H1 (cell line): ENCODE data around the gene PLCB1. TPM values are rescaled to one million over a fixed set of nuclear protein-coding genes. Genes with fewer than 3 reads are reported as not detected.

ENCODE experiments used
- CTCF ChIA-PET: fragments of 300-600 bp; sonication (Branson Sonifier 250); formaldehyde crosslinking; loops from one replicate; lab custom pipeline; 2021; ENCODE audit not compliant: partially characterized antibody; lab: Charles Lee
- POLR2A ChIA-PET: fragments of 300-600 bp; sonication (Branson Sonifier 250); formaldehyde crosslinking; loops from one replicate; lab custom pipeline; 2021; ENCODE audit warnings: inconsistent platforms; ENCODE audit not compliant: partially characterized antibody; lab: Charles Lee
- DNase-seq, 2 experiments: peaks; one replicate each; pipeline versions ENCODE4 v3.0.0 to v3.0.0-alpha.2; 2010 to 2022; ENCODE audit warnings: low spot score in 2 of 2, low read depth in 1 of 2, mixed read lengths in 1 of 2
- FAIRE-seq: peaks from 2 replicates; lab custom pipeline; 2011; peaks lifted over from hg19 to GRCh38; lab: Jason Lieb, UNC
- H2AFZ ChIP-seq: 2 replicates; pipeline ENCODE4 v1.8.1; 2012; ENCODE audit warnings: low read length, inconsistent platforms
- H2AK5ac ChIP-seq: 2 replicates; pipeline ENCODE4 v1.6.1; 2013; ENCODE audit warnings: low read depth, low read length
- H2BK120ac ChIP-seq: replicated peaks from 2 replicates; pipeline ENCODE3; 2013; ENCODE audit warnings: low read depth, low read length, inconsistent platforms
- H2BK12ac ChIP-seq: 2 replicates; pipeline ENCODE4 v1.6.1; 2013; ENCODE audit warnings: low read depth, low read length
- H2BK15ac ChIP-seq: 2 replicates; pipeline ENCODE4 v1.6.1; 2013; ENCODE audit warnings: low read length
- H2BK20ac ChIP-seq: 2 replicates; pipeline ENCODE4 v1.6.1; 2013; ENCODE audit warnings: low read length
- H2BK5ac ChIP-seq: 2 replicates; pipeline ENCODE4 v1.6.1; 2013; ENCODE audit warnings: low read depth, low read length
- H3K14ac ChIP-seq: 2 replicates; pipeline ENCODE4 v1.6.1; 2013; ENCODE audit warnings: inconsistent platforms; ENCODE audit not compliant: insufficient read length
- H3K18ac ChIP-seq: 2 replicates; pipeline ENCODE4 v1.6.1; 2013; ENCODE audit warnings: low read length; ENCODE audit errors: extremely low read depth
- H3K23ac ChIP-seq: 2 replicates; pipeline ENCODE4 v1.6.1; 2013; ENCODE audit warnings: inconsistent platforms; ENCODE audit not compliant: insufficient read length
- H3K23me2 ChIP-seq: 2 replicates; pipeline ENCODE4 v1.6.1; 2013; ENCODE audit warnings: low read depth, low read length
- H3K27ac ChIP-seq: 2 replicates; pipeline ENCODE4 v1.6.1; 2011; ENCODE audit warnings: low read depth, low read length, inconsistent platforms
- H3K27me3 ChIP-seq, 4 experiments: replicated peaks in 1 of 4; 1 replicate in 1 of 4; 2 replicates in 3 of 4; pipeline versions ENCODE4 v1.6.1 to v1.8.1; 2011 to 2013; ENCODE audit warnings: low read length in 3 of 4, mild to moderate bottlenecking in 3 of 4, inconsistent platforms in 2 of 4, mixed read lengths in 2 of 4, moderate library complexity in 1 of 4; ENCODE audit not compliant: control insufficient read depth in 3 of 4, insufficient read depth in 3 of 4; ENCODE audit errors: extremely low read depth in 1 of 4
- H3K36me3 ChIP-seq, 4 experiments: 2 replicates each; pipeline versions ENCODE4 v1.6.1 to v1.8.1; 2011 to 2013; ENCODE audit warnings: mild to moderate bottlenecking in 4 of 4, low read length in 3 of 4, moderate library complexity in 2 of 4, control low read depth in 1 of 4, inconsistent platforms in 1 of 4; ENCODE audit not compliant: insufficient read depth in 4 of 4, control insufficient read depth in 2 of 4
- H3K4ac ChIP-seq: replicated peaks from 2 replicates; pipeline ENCODE3; 2013; ENCODE audit warnings: low read length, low read depth, mixed read lengths, inconsistent platforms; ENCODE audit not compliant: insufficient read length
- H3K4me1 ChIP-seq, 4 experiments: replicated peaks in 1 of 4; 1 replicate in 1 of 4; 2 replicates in 3 of 4; pipeline versions ENCODE4 v1.6.1 to v1.8.1; 2011 to 2013; ENCODE audit warnings: low read length in 3 of 4, inconsistent platforms in 2 of 4, mixed read lengths in 1 of 4; ENCODE audit not compliant: insufficient read depth in 4 of 4, control insufficient read depth in 3 of 4
- H3K4me2 ChIP-seq, 2 experiments: 2 replicates each; pipeline versions ENCODE4 v1.6.1 to v1.8.1; 2011 to 2013; ENCODE audit warnings: low read depth in 2 of 2, low read length in 2 of 2, control low read depth in 1 of 2, inconsistent platforms in 1 of 2, mild to moderate bottlenecking in 1 of 2; ENCODE audit not compliant: insufficient read depth in 1 of 2
- H3K4me3 ChIP-seq, 4 experiments: fragments of 200-600, 300-600 bp in 1 of 4; sonication (generic), shearing (Covaris generic), sonication (Bioruptor Twin) in 1 of 4; 2 replicates each; pipeline versions ENCODE4 v1.5.1 to v1.8.1; 2011 to 2016; ENCODE audit warnings: low read length in 4 of 4, low read depth in 3 of 4, control low read depth in 2 of 4, inconsistent platforms in 2 of 4, mild to moderate bottlenecking in 2 of 4, mixed read lengths in 1 of 4, moderate library complexity in 1 of 4; ENCODE audit not compliant: insufficient read depth in 2 of 4; ENCODE audit errors: extremely low read depth in 1 of 4
- H3K56ac ChIP-seq: replicated peaks from 2 replicates; pipeline ENCODE3; 2013; ENCODE audit warnings: low read depth, mild to moderate bottlenecking, mixed read lengths, low read length, inconsistent platforms; ENCODE audit not compliant: insufficient read length
- H3K79me1 ChIP-seq: 2 replicates; pipeline ENCODE4 v1.6.1; 2013; ENCODE audit warnings: low read depth, low read length, control low read depth
- H3K79me2 ChIP-seq, 2 experiments: 2 replicates each; pipeline versions ENCODE4 v1.6.1 to v1.8.1; 2012 to 2013; ENCODE audit warnings: low read length in 2 of 2, mild to moderate bottlenecking in 2 of 2, inconsistent platforms in 1 of 2; ENCODE audit not compliant: insufficient read depth in 2 of 2, control insufficient read depth in 1 of 2
- H3K9ac ChIP-seq, 4 experiments: replicated peaks in 1 of 4; 1 replicate in 1 of 4; 2 replicates in 3 of 4; pipeline versions ENCODE4 v1.6.1 to v1.8.1; 2011 to 2013; ENCODE audit warnings: low read depth in 3 of 4, low read length in 3 of 4, control low read depth in 2 of 4, mild to moderate bottlenecking in 2 of 4, moderate library complexity in 2 of 4, inconsistent platforms in 1 of 4; ENCODE audit errors: extremely low read depth in 1 of 4
- H3K9me3 ChIP-seq, 2 experiments: 2 replicates each; pipeline versions ENCODE4 v1.6.1 to v1.8.1; 2012 to 2013; ENCODE audit warnings: mild to moderate bottlenecking in 2 of 2, moderate library complexity in 2 of 2, control low read depth in 1 of 2, inconsistent platforms in 1 of 2, low read depth in 1 of 2, low read length in 1 of 2, mixed read lengths in 1 of 2; ENCODE audit not compliant: insufficient read depth in 2 of 2
- H4K20me1 ChIP-seq, 2 experiments: replicated peaks in 1 of 2; 2 replicates each; pipeline versions ENCODE3 to v1.8.1; 2011 to 2013; ENCODE audit warnings: inconsistent platforms in 2 of 2, low read length in 2 of 2, mild to moderate bottlenecking in 1 of 2; ENCODE audit not compliant: insufficient read depth in 2 of 2, control insufficient read depth in 1 of 2
- H4K5ac ChIP-seq: 2 replicates; pipeline ENCODE4 v1.6.1; 2013; ENCODE audit warnings: low read length, low read depth, mixed read lengths, inconsistent platforms; ENCODE audit not compliant: insufficient read length
- H4K8ac ChIP-seq: 2 replicates; pipeline ENCODE4 v1.8.0; 2013; ENCODE audit warnings: mild to moderate bottlenecking, moderate library complexity, low read length, inconsistent platforms; ENCODE audit not compliant: insufficient read depth; ENCODE audit errors: extremely low read depth
- H4K91ac ChIP-seq: replicated peaks from 2 replicates; pipeline ENCODE3; 2013; ENCODE audit warnings: low read length, mixed read lengths, inconsistent platforms; ENCODE audit not compliant: insufficient read length
- BRCA1 ChIP-seq: IDR thresholded peaks from 2 replicates; pipeline ENCODE4 v1.6.1; 2012; ENCODE audit warnings: low read depth, low read length, improper control_type of control experiment
- EGR1 ChIP-seq: IDR thresholded peaks from 2 replicates; pipeline ENCODE4 v1.6.1; 2011; ENCODE audit warnings: low read depth, low read length, borderline replicate concordance
- HDAC2 ChIP-seq, 2 experiments: fragments of 300-600 bp in 1 of 2; sonication (generic) in 1 of 2; IDR thresholded peaks; 2 replicates each; pipeline ENCODE4 v1.6.1; 2011 to 2012; ENCODE audit warnings: low read depth in 2 of 2, low read length in 2 of 2, mild to moderate bottlenecking in 2 of 2, moderate library complexity in 2 of 2, borderline replicate concordance in 1 of 2, inconsistent platforms in 1 of 2
- JUN ChIP-seq: IDR thresholded peaks from 2 replicates; pipeline ENCODE4 v1.6.1; 2011; ENCODE audit warnings: low read depth, mild to moderate bottlenecking, improper control_type of control experiment, low read length
- JUND ChIP-seq: IDR thresholded peaks from 2 replicates; pipeline ENCODE4 v1.6.1; 2011; ENCODE audit warnings: mild to moderate bottlenecking, improper control_type of control experiment, low read length
- KDM4A ChIP-seq: IDR thresholded peaks from one replicate; pipeline ENCODE4 v1.7.1; 2012; ENCODE audit warnings: low read depth, mild to moderate bottlenecking, moderate library complexity, low read length, inconsistent platforms; ENCODE audit not compliant: severe bottlenecking
- POLR2AphosphoS5 ChIP-seq: IDR thresholded peaks from 2 replicates; pipeline ENCODE4 v1.6.1; 2011; ENCODE audit warnings: low read depth, low read length
- RAD21 ChIP-seq, 2 experiments: IDR thresholded peaks in 1 of 2; conservative IDR thresholded peaks in 1 of 2; 2 replicates each; pipeline ENCODE4 v1.6.1; 2011; ENCODE audit warnings: low read depth in 2 of 2, low read length in 2 of 2, improper control_type of control experiment in 1 of 2, inconsistent platforms in 1 of 2, mild to moderate bottlenecking in 1 of 2, moderate library complexity in 1 of 2
- SIN3A ChIP-seq, 2 experiments: IDR thresholded peaks in 1 of 2; conservative IDR thresholded peaks in 1 of 2; 2 replicates each; pipeline ENCODE4 v1.6.1; 2011 to 2012; ENCODE audit warnings: low read length in 2 of 2, improper control_type of control experiment in 1 of 2, low read depth in 1 of 2, mild to moderate bottlenecking in 1 of 2
- TAF1 ChIP-seq: IDR thresholded peaks from 2 replicates; pipeline ENCODE4 v1.6.1; 2011; ENCODE audit warnings: mild to moderate bottlenecking, low read depth, low read length
- TAF7 ChIP-seq: optimal IDR thresholded peaks from 2 replicates; pipeline ENCODE3; 2011; ENCODE audit warnings: low read depth, mild to moderate bottlenecking, inconsistent platforms, low read length, moderate library complexity, borderline replicate concordance
- USF2 ChIP-seq: IDR thresholded peaks from 2 replicates; pipeline ENCODE4 v1.6.1; 2011; ENCODE audit warnings: low read length, improper control_type of control experiment
- YY1 ChIP-seq: IDR thresholded peaks from 2 replicates; pipeline ENCODE4 v1.6.1; 2011; ENCODE audit warnings: low read depth, mild to moderate bottlenecking, low read length
- WGBS, 2 experiments: shearing (Covaris generic) in 1 of 2; methylation state at CpG; one replicate each; pipeline versions ENCODE4 v1.1.6 to v1.1.7; 2013 to 2015; ENCODE audit warnings: low lambda C conversion rate in 2 of 2, mixed read lengths in 2 of 2, inconsistent platforms in 1 of 2, low coverage in 1 of 2, missing lambda C conversion rate in 1 of 2; ENCODE audit not compliant: insufficient replicate concordance in 2 of 2, insufficient coverage in 1 of 2, insufficient read length in 1 of 2; ENCODE audit errors: extremely low coverage in 1 of 2, missing lambda C conversion rate in 1 of 2; 5-methylcytosine and 5-hydroxymethylcytosine counted together
- polyA plus RNA-seq, 7 experiments: library from polyadenylated mRNA; depleted of rRNA in 3 of 7; stranded (reverse) in 5 of 7; unstranded in 2 of 7; fragments of >200 nt in 5 of 7; fragments of 200-250 nt in 2 of 7; gene quantifications; 1 replicate in 5 of 7; 2 replicates in 1 of 7; 4 replicates in 1 of 7; pipeline versions ENCODE4 v1.2.1 to v1.2.3, GENCODE V29; 2011 to 2013; ENCODE audit warnings: missing spikeins in 2 of 7, mixed read lengths in 2 of 7
- total RNA-seq: library from RNA; stranded (reverse); fragmentation: NEBNext Ultra II Directional; extraction: Animal tissue kit (Norgen Biotek cat#: 25700); gene quantifications from 2 replicates; pipeline ENCODE4 v1.2.1, GENCODE V29; 2021

Gene PLCB1
- total and polyA plus RNA-seq, 2 of the 8 experiments (the other 6 are each of a cell fraction or from before 2014, with no cell fraction given): 2.6 to 9.1 TPM

- H3K79me2 ChIP-seq: no peaks in the 10 kb centered on the region
- H3K56ac ChIP-seq: no peak overlapping the region
- H2AFZ ChIP-seq: no peak overlapping the region
- H3K23ac ChIP-seq: no peak overlapping the region
- H4K91ac ChIP-seq: no peak overlapping the region
- DNase-seq: no peak
- ChIA-PET POLR2A (no interaction called here), CTCF (interaction anchor here (0.7 to 3.3 kb wide), 3 partner anchors 15 to 390 kb away, joined by 3 to 15 read pairs (median 3); no protein-coding TSS in a partner anchor)
- peaks cover 0 to 10% (median 4%) of the 10 kb centered on the region in 4 experiments; a peak in 3 of 7 replicates for H3K4me1 ChIP-seq
- no peak overlapping the region for H3K4me3 ChIP-seq
- 0 out of 4 replicates have a peak, but pooled peaks cover 0 to 2% of the 10 kb centered on the region in 2 experiments for H3K9me3 ChIP-seq
- no peak overlapping the region for H4K8ac ChIP-seq
- H4K20me1 ChIP-seq: no peaks in the 10 kb centered on the region
- H3K4me2 ChIP-seq: no peak overlapping the region
- no peak overlapping the region for H3K14ac ChIP-seq
- H3K36me3 ChIP-seq: no peaks in the 10 kb centered on the region
- no peak overlapping the region for H2BK20ac ChIP-seq
- 95% methylated on average over 1 of the region's 1 CpG; no CpG with 5 or more reads in 1 of the 2 experiments for WGBS, 2 experiments
- no peak overlapping the region for H2AK5ac ChIP-seq
- no peak overlapping the region for H3K4ac ChIP-seq
- no peak overlapping the region for H3K9ac ChIP-seq
- H4K5ac ChIP-seq: no peak overlapping the region
- H3K23me2 ChIP-seq: no peaks in the 10 kb centered on the region
- H2BK120ac ChIP-seq: no peak overlapping the region
- no peak overlapping the region for H2BK5ac ChIP-seq
- no peak for FAIRE-seq
- no peak overlapping the region for H3K18ac ChIP-seq
- no peaks in the 10 kb centered on the region for H3K27me3 ChIP-seq
- H3K27ac ChIP-seq: no peak overlapping the region
- H3K79me1 ChIP-seq: no peaks in the 10 kb centered on the region
- H2BK12ac ChIP-seq: no peak overlapping the region
- H2BK15ac ChIP-seq: no peak overlapping the region
- TF ChIP-seq EGR1: no peak
- TF ChIP-seq RAD21 (IDR thresholded peaks at IDR 0.05 in 1 of 2, conservative IDR thresholded peaks at IDR 0.05 in 1 of 2; ENCODE audit: low read depth in 2 of 2, low read length in 2 of 2): no peak
- no peak for TF ChIP-seq BRCA1
- no peak for TF ChIP-seq SIN3A (conservative IDR thresholded peaks at IDR 0.05 in 1 of 2, IDR thresholded peaks at IDR 0.05 in 1 of 2; ENCODE audit: low read depth in 1 of 2, low read length in 2 of 2)
- TF ChIP-seq HDAC2 (IDR thresholded peaks at IDR 0.05; ENCODE audit: borderline replicate concordance in 1 of 2, low read depth in 2 of 2, low read length in 2 of 2): no peak
- TF ChIP-seq KDM4A: no peak
- TF ChIP-seq POLR2AphosphoS5: no peak
- TF ChIP-seq JUN: no peak
- no peak for TF ChIP-seq JUND
- TF ChIP-seq TAF7: no peak
- no peak for TF ChIP-seq USF2
- TF ChIP-seq TAF1: no peak
- TF ChIP-seq YY1: no peak
Measured at GRCh38 chr20:8519887-8520286, 387.8 kb downstream of the PLCB1 start.
